HepG2 (cell line): ENCODE results near the gene DENND5A. TPM values are rescaled to one million over a fixed set of nuclear protein-coding genes. Genes with fewer than 3 reads are reported as not detected.

ENCODE experiments used
- ATAC-seq: fragments of 200-7000 bp; cut with Tn5 transposase; 3 replicates; pipeline ENCODE4 v1.9.1; 2020; ENCODE audit warnings: mild to moderate bottlenecking, moderate library complexity
- BruUV-seq: library from RNA; stranded (reverse); fragments of 400-500 nt; replicated peaks from 2 replicates; lab custom pipeline; 2021; lab: Mats Ljungman, UMichigan
- CTCF ChIA-PET: fragments of 300-600 bp; formaldehyde crosslinking; extraction: SDS; loops from one replicate; lab custom pipeline; 2021; ENCODE audit warnings: low total read pairs, inconsistent platforms, low intra/inter-chr PET ratio; lab: Yijun Ruan, JAX
- POLR2A ChIA-PET: fragments of 350-600 bp; sonication (Branson Sonifier 250); formaldehyde crosslinking; loops from one replicate; lab custom pipeline; 2020; ENCODE audit warnings: antibody characterized with exemption, inconsistent platforms; lab: Yijun Ruan, JAX
- DNase-seq: peaks from one replicate; pipeline ENCODE4 v3.0.0-alpha.2; 2015; ENCODE audit warnings: low spot score
- FAIRE-seq: peaks from 3 replicates; lab custom pipeline; 2011; peaks lifted over from hg19 to GRCh38; lab: Jason Lieb, UNC
- H2AFZ ChIP-seq: one replicate; pipeline ENCODE4 v1.6.1; 2011; ENCODE audit warnings: low read length, inconsistent platforms
- H3K27ac ChIP-seq: fragments of 300-600 bp; 3 replicates; pipeline ENCODE4 v1.8.0; 2011; ENCODE audit warnings: mixed run types, mild to moderate bottlenecking, mixed read lengths, low read length, inconsistent platforms; ENCODE audit not compliant: insufficient read depth; ENCODE audit errors: extremely low read length
- H3K27me3 ChIP-seq, 2 experiments: fragments of 200-600 bp in 1 of 2; 2 replicates in 1 of 2; 3 replicates in 1 of 2; pipeline versions ENCODE4 v1.6.0 to v1.8.0; 2011; ENCODE audit warnings: low read length in 2 of 2, mild to moderate bottlenecking in 2 of 2, moderate library complexity in 2 of 2, inconsistent platforms in 1 of 2; ENCODE audit not compliant: insufficient read depth in 2 of 2, control insufficient read depth in 1 of 2
- H3K36me3 ChIP-seq, 2 experiments: fragments of 200-600 bp in 1 of 2; replicated peaks in 1 of 2; 2 replicates in 1 of 2; 3 replicates in 1 of 2; pipeline versions ENCODE4 v1.5.1 to v1.8.0; 2011; ENCODE audit warnings: low read length in 2 of 2, inconsistent platforms in 1 of 2; ENCODE audit not compliant: insufficient read depth in 2 of 2, control insufficient read depth in 1 of 2
- H3K4me1 ChIP-seq: 2 replicates; pipeline ENCODE4 v1.5.1; 2012; ENCODE audit warnings: low read length, inconsistent platforms; ENCODE audit not compliant: insufficient read depth
- H3K4me2 ChIP-seq: 2 replicates; pipeline ENCODE4 v1.6.0; 2011; ENCODE audit warnings: low read depth, low read length, inconsistent platforms
- H3K4me3 ChIP-seq, 3 experiments: fragments of 200-600 bp in 1 of 3; sonication (generic), shearing (Covaris generic) in 1 of 3; replicated peaks in 1 of 3; 2 replicates each; pipeline ENCODE4 v1.5.1; 2011 to 2016; ENCODE audit warnings: low read length in 3 of 3, inconsistent platforms in 2 of 3, low read depth in 2 of 3, mild to moderate bottlenecking in 2 of 3, control low read depth in 1 of 3, mixed read lengths in 1 of 3; ENCODE audit not compliant: insufficient read depth in 1 of 3
- H3K79me2 ChIP-seq: one replicate; pipeline ENCODE4 v1.6.1; 2011; ENCODE audit warnings: low read length, inconsistent platforms; ENCODE audit not compliant: insufficient read depth
- H3K9ac ChIP-seq: 2 replicates; pipeline ENCODE4 v1.6.0; 2011; ENCODE audit warnings: mild to moderate bottlenecking, low read depth, low read length, inconsistent platforms; ENCODE audit not compliant: insufficient read depth
- H3K9me3 ChIP-seq: 2 replicates; pipeline ENCODE4 v1.5.1; 2012; ENCODE audit warnings: mild to moderate bottlenecking, low read length
- H4K20me1 ChIP-seq: 2 replicates; pipeline ENCODE4 v1.6.0; 2011; ENCODE audit warnings: inconsistent platforms, mild to moderate bottlenecking, low read length, moderate library complexity; ENCODE audit not compliant: insufficient read depth
- CAMTA2 ChIP-seq: sonication (generic); formaldehyde crosslinking; IDR thresholded peaks from 2 replicates; pipeline ENCODE4 v1.4.0; 2020; ENCODE audit warnings: mild to moderate bottlenecking, missing genetic modification reagents, borderline replicate concordance
- KDM1A ChIP-seq: IDR thresholded peaks from 2 replicates; pipeline ENCODE4 v1.6.1; 2016; ENCODE audit warnings: missing compliant biosample characterization
- MIXL1 ChIP-seq: IDR thresholded peaks from 2 replicates; pipeline ENCODE4 v1.6.1; 2016
- NBN ChIP-seq: fragments of 450-650 bp; conservative IDR thresholded peaks from 2 replicates; pipeline ENCODE4 v1.6.1; 2017
- NFYC ChIP-seq: IDR thresholded peaks from 2 replicates; pipeline ENCODE4 v1.6.1; 2016; ENCODE audit warnings: missing genetic modification reagents, missing compliant biosample characterization
- RARA ChIP-seq: IDR thresholded peaks from 2 replicates; pipeline ENCODE4 v1.6.1; 2016; ENCODE audit warnings: missing genetic modification reagents, missing compliant biosample characterization
- REPIN1 ChIP-seq: sonication (generic); formaldehyde crosslinking; IDR thresholded peaks from 2 replicates; pipeline ENCODE4 v1.8.0; 2022; ENCODE audit warnings: missing genetic modification reagents, low read depth, mild to moderate bottlenecking, borderline replicate concordance
- RFXANK ChIP-seq: IDR thresholded peaks from 2 replicates; pipeline ENCODE4 v1.6.1; 2016
- SP5 ChIP-seq: IDR thresholded peaks from 2 replicates; pipeline ENCODE4 v1.6.1; 2016; ENCODE audit warnings: low read depth, borderline replicate concordance
- ZNF12 ChIP-seq: sonication (generic); formaldehyde crosslinking; IDR thresholded peaks from 2 replicates; pipeline ENCODE4 v1.5.0; 2020; ENCODE audit warnings: missing genetic modification reagents
- ZNF17 ChIP-seq: sonication (generic); formaldehyde crosslinking; IDR thresholded peaks from 2 replicates; pipeline ENCODE4 v1.5.0; 2020; ENCODE audit warnings: mild to moderate bottlenecking, missing genetic modification reagents
- ZNF282 ChIP-seq: fragments of 450-650 bp; IDR thresholded peaks from 2 replicates; pipeline ENCODE4 v1.6.1; 2018; ENCODE audit not compliant: partially characterized antibody
- ZNF546 ChIP-seq: sonication (generic); formaldehyde crosslinking; conservative IDR thresholded peaks from 2 replicates; pipeline ENCODE4 v1.8.1; 2023; ENCODE audit warnings: mild to moderate bottlenecking, missing genetic modification reagents
- ZNF547 ChIP-seq: sonication (generic); formaldehyde crosslinking; IDR thresholded peaks from 2 replicates; pipeline ENCODE4 v1.5.1; 2020; ENCODE audit warnings: mild to moderate bottlenecking, missing genetic modification reagents
- ZNF713 ChIP-seq: sonication (generic); formaldehyde crosslinking; IDR thresholded peaks from 2 replicates; pipeline ENCODE4 v1.4.0; 2020; ENCODE audit warnings: mild to moderate bottlenecking, missing genetic modification reagents
- ZNF761 ChIP-seq: sonication (generic); formaldehyde crosslinking; conservative IDR thresholded peaks from 2 replicates; pipeline ENCODE4 v1.4.0; 2020; ENCODE audit warnings: mild to moderate bottlenecking, missing genetic modification reagents
- in situ Hi-C: cut with HindIII; loops from 2 replicates; pipeline ENCODE4 v1.10.0; 2017; ENCODE audit warnings: low pct_unique_long_range_greater_than_20kb; ENCODE audit not compliant: extremely low pct_ligation_motif_present
- intact Hi-C: fragments of 100-400 bp; cut with micrococcal nuclease; formaldehyde crosslinking; loops from one replicate; pipeline ENCODE4 v1.10.0; 2022; ENCODE audit not compliant: unreplicated experiment
- polyA plus RNA-seq, 8 experiments: library from polyadenylated mRNA; depleted of rRNA in 3 of 8; stranded (reverse) in 7 of 8; unstranded in 1 of 8; fragments of >200 nt; fragmentation: Illumina TruSeq in 4 of 8; extraction: Trizol in 4 of 8; gene quantifications; 2 replicates each; pipeline versions ENCODE4 v1.2.1 to v1.2.3, GENCODE V29; 2011 to 2016; ENCODE audit warnings: low read depth in 4 of 8, missing spikeins in 1 of 8, mixed read lengths in 1 of 8; ENCODE audit not compliant: insufficient read depth in 1 of 8
- total RNA-seq, 5 experiments: library from RNA; depleted of rRNA; stranded (reverse); fragments of >200 nt; fragmentation: Illumina TruSeq; extraction: Trizol; gene quantifications; 2 replicates each; pipeline ENCODE4 v1.2.3, GENCODE V29; 2016; ENCODE audit warnings: low read depth in 1 of 5
- TF ChIP-seq, protein P1 (sequence below): fragments of 450-650 bp; IDR thresholded peaks from 2 replicates; pipeline ENCODE4 v1.6.1; 2017; ENCODE audit warnings: mild to moderate bottlenecking
- TF ChIP-seq, protein P2 (sequence below): sonication (generic); formaldehyde crosslinking; IDR thresholded peaks from 2 replicates; pipeline ENCODE4 v1.4.0; 2020; ENCODE audit warnings: mild to moderate bottlenecking, missing genetic modification reagents
- TF ChIP-seq, protein P3 (sequence below): sonication (generic); formaldehyde crosslinking; IDR thresholded peaks from 2 replicates; pipeline ENCODE4 v1.5.1; 2020; ENCODE audit warnings: mild to moderate bottlenecking, missing genetic modification reagents, borderline replicate concordance

DENND5A gene
- total and polyA plus RNA-seq, 2 of the 13 experiments (the other 11 are each of a cell fraction or from before 2014, with no cell fraction given), result 63.3 to 145 TPM

DNA sequence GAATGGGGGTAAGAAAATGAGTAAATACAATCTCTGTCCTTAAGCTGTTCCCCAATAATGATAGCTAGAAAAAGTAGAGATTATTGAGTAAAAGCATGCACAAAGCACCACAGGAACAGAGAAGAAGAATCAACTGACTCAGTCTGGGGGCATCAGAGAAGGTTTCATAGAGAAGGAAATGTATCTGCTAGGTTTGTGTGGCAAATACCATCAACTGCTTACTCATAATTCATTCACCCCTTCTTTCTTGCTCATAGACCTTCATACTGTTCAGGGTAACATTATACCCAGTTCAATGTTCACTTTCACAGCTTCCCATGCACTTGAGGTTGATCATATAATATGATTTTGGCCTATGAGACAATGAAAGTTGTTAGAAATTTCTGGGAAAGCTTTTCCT is 88.6 kb downstream of the DENND5A start:
- no peaks in the 10 kb centered on the region for H3K4me1 ChIP-seq
- H3K27ac ChIP-seq, result no peak overlapping the region
- FAIRE-seq, result no peak
- no peak overlapping the region for H3K9ac ChIP-seq
- no peaks in the 10 kb centered on the region for H3K79me2 ChIP-seq
- TF ChIP-seq ZNF761 (no peak), ZNF17 (CRISPR knock-in tag) (no peak), SP5 (no peak)
- TSS peak; percentile 14 for BruUV-seq
- no peak overlapping the region for H3K4me3 ChIP-seq
- DNase-seq, result no peak
- CTCF ChIA-PET, result no interaction called here
- H3K36me3 ChIP-seq, result peaks cover 20 to 60% of the 10 kb centered on the region in 2 experiments
- no peaks in the 10 kb centered on the region for H3K27me3 ChIP-seq
- intact Hi-C loops (loop anchor here (10.0 kb wide), 1 partner anchor 338 kb away; no protein-coding TSS in a partner anchor), in situ Hi-C loops (no loop called here)
- no peak overlapping the region for H3K4me2 ChIP-seq
- H3K9me3 ChIP-seq, result no peaks in the 10 kb centered on the region
- ATAC-seq, result no peak
- H2AFZ ChIP-seq, result no peak overlapping the region
- POLR2A ChIA-PET, result no interaction called here
- H4K20me1 ChIP-seq, result no peaks in the 10 kb centered on the region

DNA sequence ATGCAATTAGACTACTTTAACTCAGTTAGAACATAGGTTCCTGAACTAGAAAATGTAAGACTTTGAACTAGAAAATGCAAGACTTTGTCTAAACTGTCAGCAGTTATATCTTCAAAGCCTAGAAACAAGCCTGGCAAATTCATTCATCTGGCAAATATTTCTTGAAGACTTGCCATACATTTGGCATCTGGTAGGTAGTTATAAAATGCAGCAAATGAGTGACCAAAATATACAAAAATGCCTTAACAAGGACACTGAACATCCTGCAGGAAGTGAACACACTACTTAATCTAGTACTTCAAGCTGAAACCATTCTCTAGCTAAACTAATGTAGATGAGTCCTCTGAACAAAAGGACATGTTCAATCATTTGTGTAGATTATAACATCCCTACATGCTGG is 89.0 kb downstream of the DENND5A start:
- DNase-seq, result no peak
- no peaks in the 10 kb centered on the region for H4K20me1 ChIP-seq
- POLR2A ChIA-PET, result no interaction called here
- no peaks in the 10 kb centered on the region for H3K79me2 ChIP-seq
- H3K9me3 ChIP-seq, result no peaks in the 10 kb centered on the region
- peaks cover 21 to 60% of the 10 kb centered on the region in 2 experiments for H3K36me3 ChIP-seq
- no peak overlapping the region for H3K4me2 ChIP-seq
- H3K9ac ChIP-seq, result no peak overlapping the region
- no peak overlapping the region for H3K4me3 ChIP-seq
- no peak overlapping the region for H2AFZ ChIP-seq
- H3K4me1 ChIP-seq, result no peaks in the 10 kb centered on the region
- BruUV-seq, result no TSS peak
- no peak for FAIRE-seq
- no peaks in the 10 kb centered on the region for H3K27me3 ChIP-seq
- no peak for ATAC-seq
- intact Hi-C loops (loop anchor here (10.0 kb wide), 1 partner anchor 339 kb away; no protein-coding TSS in a partner anchor), in situ Hi-C loops (no loop called here)
- no peak overlapping the region for H3K27ac ChIP-seq
- CTCF ChIA-PET, result no interaction called here
- TF ChIP-seq ZNF12 (CRISPR knock-in tag) (no peak), NBN (no peak), MIXL1 (CRISPR knock-in tag) (no peak), ZNF546 (CRISPR knock-in tag) (no peak), RARA (CRISPR knock-in tag) (no peak), RFXANK (CRISPR knock-in tag) (no peak), NFYC (no peak), CAMTA2 (no peak), ZNF282 (no peak), KDM1A (no peak), ZNF547 (CRISPR knock-in tag) (no peak), REPIN1 (CRISPR knock-in tag) (no peak), ZNF713 (CRISPR knock-in tag) (no peak)
- TF ChIP-seq, protein P1, sequence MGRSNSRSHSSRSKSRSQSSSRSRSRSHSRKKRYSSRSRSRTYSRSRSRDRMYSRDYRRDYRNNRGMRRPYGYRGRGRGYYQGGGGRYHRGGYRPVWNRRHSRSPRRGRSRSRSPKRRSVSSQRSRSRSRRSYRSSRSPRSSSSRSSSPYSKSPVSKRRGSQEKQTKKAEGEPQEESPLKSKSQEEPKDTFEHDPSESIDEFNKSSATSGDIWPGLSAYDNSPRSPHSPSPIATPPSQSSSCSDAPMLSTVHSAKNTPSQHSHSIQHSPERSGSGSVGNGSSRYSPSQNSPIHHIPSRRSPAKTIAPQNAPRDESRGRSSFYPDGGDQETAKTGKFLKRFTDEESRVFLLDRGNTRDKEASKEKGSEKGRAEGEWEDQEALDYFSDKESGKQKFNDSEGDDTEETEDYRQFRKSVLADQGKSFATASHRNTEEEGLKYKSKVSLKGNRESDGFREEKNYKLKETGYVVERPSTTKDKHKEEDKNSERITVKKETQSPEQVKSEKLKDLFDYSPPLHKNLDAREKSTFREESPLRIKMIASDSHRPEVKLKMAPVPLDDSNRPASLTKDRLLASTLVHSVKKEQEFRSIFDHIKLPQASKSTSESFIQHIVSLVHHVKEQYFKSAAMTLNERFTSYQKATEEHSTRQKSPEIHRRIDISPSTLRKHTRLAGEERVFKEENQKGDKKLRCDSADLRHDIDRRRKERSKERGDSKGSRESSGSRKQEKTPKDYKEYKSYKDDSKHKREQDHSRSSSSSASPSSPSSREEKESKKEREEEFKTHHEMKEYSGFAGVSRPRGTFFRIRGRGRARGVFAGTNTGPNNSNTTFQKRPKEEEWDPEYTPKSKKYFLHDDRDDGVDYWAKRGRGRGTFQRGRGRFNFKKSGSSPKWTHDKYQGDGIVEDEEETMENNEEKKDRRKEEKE, result no peak
- TF ChIP-seq, protein P2, sequence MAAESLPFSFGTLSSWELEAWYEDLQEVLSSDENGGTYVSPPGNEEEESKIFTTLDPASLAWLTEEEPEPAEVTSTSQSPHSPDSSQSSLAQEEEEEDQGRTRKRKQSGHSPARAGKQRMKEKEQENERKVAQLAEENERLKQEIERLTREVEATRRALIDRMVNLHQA (CRISPR knock-in tag), result no peak
- TF ChIP-seq, protein P3, sequence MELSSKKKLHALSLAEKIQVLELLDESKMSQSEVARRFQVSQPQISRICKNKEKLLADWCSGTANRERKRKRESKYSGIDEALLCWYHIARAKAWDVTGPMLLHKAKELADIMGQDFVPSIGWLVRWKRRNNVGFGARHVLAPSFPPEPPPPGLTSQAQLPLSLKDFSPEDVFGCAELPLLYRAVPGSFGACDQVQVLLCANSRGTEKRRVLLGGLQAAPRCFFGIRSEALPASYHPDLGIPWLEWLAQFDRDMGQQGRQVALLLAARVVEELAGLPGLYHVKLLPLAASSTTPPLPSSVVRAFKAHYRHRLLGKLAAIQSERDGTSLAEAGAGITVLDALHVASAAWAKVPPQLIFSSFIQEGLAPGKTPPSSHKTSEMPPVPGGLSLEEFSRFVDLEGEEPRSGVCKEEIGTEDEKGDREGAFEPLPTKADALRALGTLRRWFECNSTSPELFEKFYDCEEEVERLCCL (CRISPR knock-in tag), result no peak
